NK-92 treated with Interleukin-12 subunit alpha and Interleukin-12 subunit beta, amount 100 ng/mL, for 24 hours (cell line): ENCODE measurements around the gene GABRG2.
"Not testable (repeated sequence)": the region's sequence is repeated elsewhere in the genome, so short reads cannot be mapped to it uniquely, and the experiment has no call there.

Experiments used
- DNase-seq: peaks from one replicate; lab custom pipeline; 2025; lab: John Stamatoyannopoulos, UW

GABRG2 gene

GRCh38 chr5:162067655-162068411 is at the start of gene GABRG2:
Gene GABRG2 (plus strand): TSS chr5:162067773. CDS start chr5:162068000, 227 bp downstream.
- DNase-seq, result no peak

- DNase-seq, result no peak
Observed at GRCh38 chr5:162025312-162025711, 42.3 kb upstream of the GABRG2 start.

DNA sequence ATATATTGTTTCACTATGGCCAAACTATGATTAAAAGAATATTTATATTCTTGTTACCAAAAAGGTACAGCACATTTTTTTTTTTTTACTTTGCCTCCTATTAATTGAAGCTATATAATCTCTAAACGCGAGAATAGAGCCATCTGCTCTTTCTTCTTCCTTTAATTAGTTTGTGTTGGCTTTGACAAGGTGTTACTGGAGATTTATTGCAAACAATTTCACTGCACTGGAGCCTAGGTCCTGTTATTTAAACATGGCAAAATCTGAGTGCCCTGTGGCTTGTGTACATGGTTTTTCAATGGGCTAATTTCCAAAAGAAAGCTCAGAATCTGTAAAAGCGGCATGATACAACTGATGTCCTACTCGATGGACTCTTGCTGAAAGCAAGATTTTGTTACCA is 40.8 kb upstream of the GABRG2 start:
- DNase-seq, result no peak

DNA sequence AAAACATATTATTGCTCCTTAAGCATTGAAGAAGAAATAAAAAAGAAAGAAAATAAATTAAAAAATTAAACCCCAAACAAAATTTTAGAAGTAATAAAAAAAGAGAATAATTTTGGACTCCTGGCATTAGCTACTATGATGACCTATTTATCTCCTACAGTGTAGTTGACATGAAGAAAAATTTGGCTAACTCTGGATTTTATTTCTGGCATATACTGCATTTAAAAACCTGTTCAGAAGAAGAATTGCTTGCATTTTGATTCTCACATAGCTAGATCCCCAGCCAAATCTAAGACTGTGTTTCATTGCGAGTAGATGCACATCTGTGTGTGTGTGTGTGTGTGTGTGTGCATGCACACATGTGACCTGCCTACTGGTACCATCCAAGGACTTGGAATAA is 30.1 kb upstream of the GABRG2 start:
- no peak for DNase-seq

GRCh38 chr5:162047279-162047678 is 20.3 kb upstream of the GABRG2 start:
- DNase-seq, result no peak

GRCh38 chr5:162052676-162053075 is 14.9 kb upstream of the GABRG2 start:
- no peak for DNase-seq

DNA sequence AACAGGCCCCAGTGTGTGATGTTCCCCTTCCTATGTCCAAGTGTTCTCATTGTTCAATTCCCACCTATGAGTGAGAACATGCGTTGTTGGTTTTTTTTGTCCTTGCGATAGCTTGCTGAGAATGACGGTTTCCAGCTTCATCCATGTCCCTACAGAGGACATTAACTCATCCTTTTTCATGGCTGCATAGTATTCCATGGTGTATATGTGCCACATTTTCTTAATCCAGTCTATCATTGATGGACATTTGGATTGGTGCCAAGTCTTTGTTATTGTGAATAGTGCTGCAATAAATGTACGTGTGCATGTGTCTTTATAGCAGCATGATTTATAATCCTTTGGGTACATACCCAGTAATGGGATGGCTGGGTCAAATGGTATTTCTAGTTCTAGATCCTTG is 12.5 kb upstream of the GABRG2 start:
- DNase-seq, result not testable (repeated sequence)

DNA sequence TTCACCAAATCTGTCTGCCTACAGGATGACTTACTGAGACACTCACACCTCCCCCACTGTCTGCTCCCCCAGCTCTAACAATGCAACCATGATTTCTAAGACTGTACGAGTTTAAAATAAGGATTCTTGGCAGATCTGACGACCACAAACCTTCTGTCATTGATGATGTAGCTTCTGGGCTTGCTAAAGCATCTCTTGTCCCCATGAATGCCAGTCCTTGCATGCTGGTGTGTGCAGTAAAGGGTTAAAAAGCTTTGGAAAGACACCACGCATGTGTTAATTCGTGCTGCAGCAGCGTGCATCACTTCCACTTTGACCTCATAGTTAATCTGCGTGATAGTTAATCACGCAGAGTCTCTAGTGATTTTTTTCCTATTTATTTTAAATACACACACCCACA is 411 bp upstream of the GABRG2 start:
- DNase-seq, result no peak

- DNase-seq, result no peak
Observed at GRCh38 chr5:162068412-162068811, 839 bp downstream of the GABRG2 start.

DNA sequence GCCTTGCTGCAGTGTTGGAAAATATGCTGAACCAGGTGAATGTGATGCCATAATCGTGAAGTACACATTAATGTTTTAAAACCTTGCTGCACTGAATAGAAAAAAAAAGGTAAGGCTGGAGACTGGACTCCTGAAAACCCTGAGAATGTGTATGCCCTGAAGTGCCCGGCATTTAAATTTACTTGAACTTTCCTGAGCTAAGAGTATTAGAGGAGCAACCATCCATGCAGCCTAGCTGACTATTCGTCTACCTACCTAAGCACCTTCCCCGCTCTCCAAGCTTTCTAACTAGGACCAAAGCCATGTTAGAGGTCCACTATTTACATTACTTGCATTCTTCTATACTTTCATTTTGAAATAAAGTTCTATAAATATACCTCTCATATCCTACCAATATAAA is 1.4 kb downstream of the GABRG2 start:
- DNase-seq, result no peak

DNA sequence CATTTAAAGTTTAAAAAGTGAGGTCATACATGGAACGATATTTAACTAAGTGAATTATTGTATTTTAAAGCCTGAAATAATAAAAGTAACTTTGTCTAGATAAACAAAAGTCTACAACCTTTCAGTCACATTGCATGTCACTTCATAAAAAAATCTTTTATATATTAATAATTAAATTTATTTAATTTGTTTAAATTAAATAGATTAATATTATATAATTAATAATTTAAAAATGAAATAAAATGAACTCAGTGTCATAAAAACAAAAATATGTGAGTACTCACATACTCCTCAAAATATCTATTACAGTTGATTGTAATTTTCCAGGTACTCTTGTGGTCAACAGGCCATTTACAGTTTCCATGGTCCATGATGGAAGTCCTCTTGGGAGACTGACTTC is 11.2 kb downstream of the GABRG2 start:
- no peak for DNase-seq

DNA sequence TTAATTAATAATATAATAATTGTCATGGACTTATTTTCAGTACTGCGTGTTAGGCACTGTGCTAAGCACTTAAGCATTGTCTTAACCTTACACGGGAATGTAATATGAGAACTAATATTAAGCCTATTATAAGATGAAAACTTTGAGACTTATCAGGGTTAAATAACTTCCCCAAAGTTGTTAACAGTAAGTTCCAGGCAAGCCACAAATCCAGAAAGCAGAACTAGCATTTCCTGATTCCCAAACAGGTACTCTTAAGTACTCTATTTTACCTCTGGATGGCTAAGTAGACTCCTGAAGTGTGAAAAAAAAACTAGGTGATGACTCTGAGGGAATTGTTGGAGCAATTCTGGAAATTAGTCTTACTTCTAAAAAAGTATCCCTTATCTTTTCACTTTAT is 23.8 kb downstream of the GABRG2 start:
- no peak for DNase-seq

DNA sequence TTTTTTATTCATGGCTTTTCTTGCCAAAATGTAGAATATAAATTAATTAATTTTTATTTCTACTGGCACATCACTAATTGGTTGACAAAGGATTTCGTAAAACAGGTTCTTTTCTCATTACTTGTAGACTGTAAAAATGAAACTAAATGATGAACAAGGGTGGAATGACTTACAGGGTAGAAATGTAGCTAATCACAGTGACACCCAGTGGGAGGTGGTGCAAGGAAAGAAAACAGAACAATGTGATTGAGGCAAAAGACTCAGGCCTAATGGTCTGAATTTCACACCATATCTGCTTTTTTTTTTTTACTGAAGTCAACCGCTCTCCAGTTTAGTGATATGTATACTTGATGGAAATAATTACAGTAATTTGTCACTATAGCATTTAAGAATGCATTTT is 28.9 kb downstream of the GABRG2 start:
- no peak for DNase-seq

DNA sequence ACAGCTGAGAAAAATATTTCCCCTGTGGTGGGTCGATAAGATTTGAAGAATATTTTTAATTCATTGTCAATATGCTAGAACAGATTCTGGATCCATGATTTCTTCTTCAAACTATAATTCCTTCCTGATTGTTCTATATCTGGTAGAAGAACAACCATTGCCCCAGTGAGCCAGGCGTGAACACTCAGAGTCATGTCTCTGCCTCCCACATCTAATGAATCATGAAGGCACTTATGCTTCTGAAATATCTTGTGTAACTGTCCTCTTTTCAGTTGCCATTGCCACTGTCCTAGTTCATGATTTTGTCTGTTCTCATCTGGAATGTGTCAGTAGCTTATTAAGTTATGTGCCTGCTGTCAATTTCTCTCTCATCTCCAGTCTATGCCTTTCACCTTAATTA is 40.0 kb downstream of the GABRG2 start:
- DNase-seq, result no peak

GRCh38 chr5:162119801-162120200 is 52.2 kb downstream of the GABRG2 start:
- DNase-seq, result no peak

DNA sequence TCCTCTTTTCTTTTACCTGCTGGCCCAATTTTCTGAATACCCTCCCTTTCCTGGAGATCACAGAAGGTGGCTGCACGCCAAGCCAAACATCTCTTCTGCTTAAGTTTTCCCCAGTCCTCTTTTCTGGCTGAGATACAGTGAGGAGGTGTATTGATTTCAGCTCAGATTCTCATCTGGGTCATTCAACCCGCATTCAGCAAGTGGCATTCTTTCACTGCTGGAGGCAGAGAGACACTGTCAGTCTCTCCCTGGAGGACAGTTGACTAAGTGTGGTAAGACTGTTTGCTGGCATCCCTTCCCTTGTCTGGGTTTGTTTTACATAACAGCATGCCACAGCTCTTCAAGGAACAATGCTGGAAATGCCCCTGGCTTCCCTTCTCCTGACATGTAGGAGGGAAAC is 60.5 kb downstream of the GABRG2 start:
- no peak for DNase-seq

DNA sequence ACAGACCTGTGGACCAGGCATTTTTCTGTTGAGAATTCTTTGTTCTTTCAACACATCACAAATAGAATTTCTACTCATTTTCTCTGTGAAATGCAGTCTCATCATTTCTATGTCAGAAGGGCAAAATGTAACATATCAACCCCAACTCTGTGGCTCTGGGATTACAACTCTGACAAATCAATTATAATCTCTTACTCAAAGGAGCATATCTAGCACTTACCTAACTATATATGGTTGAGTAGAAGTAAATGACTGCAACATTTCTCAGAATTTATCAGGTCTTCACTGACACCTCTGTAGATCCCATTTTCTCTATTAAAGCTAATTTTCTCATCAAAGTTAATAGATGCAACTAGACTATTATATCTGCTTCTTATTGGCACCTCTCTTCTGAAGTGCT is 64.8 kb downstream of the GABRG2 start:
- no peak for DNase-seq

- no peak for DNase-seq
Observed at GRCh38 chr5:162139190-162139589, 71.6 kb downstream of the GABRG2 start.

GRCh38 chr5:162154242-162154641 is 86.7 kb downstream of the GABRG2 start:
- DNase-seq, result no peak

- no peak for DNase-seq
Observed at GRCh38 chr5:162160401-162160800, 92.8 kb downstream of the GABRG2 start.

GRCh38 chr5:162163663-162164062 is 96.1 kb downstream of the GABRG2 start:
- no peak for DNase-seq

- no peak for DNase-seq
Observed at GRCh38 chr5:162174358-162174974, 106.9 kb downstream of the GABRG2 start.

DNA sequence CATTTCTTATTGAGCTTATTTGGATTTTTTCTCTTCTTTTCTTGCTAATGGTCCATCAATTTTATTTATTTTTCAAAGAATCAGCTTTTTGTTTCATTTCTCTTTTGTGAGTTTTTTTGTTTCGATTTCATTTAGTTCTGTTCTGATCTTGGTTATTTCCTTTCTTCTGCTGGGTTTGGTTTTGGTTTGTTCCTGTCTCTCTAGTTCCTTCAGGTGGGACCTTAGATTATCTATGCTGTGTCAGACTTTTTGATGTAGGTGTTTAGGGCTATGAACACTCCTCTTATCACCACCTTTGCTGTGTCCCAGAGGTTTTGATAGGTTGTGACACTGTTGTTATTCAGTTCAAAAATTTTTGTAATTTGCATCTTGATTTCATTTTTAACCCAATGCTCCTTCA is 119.8 kb downstream of the GABRG2 start:
- no peak for DNase-seq

- DNase-seq, result no peak
Observed at GRCh38 chr5:162189719-162190118, 122.1 kb downstream of the GABRG2 start.
